Gastroesophageal sphincter (tissue), 4 donors: ENCODE data around the gene CDC45. TPM values are rescaled to one million over a fixed set of nuclear protein-coding genes. Genes with fewer than 3 reads are reported as not detected.
"Not testable (repeated sequence)": the region's sequence is repeated elsewhere in the genome, so short reads cannot be mapped to it uniquely, and the experiment has no call there.

Source experiments
- ATAC-seq: fragments of 150-250 bp; one replicate; pipeline ENCODE4 v1.9.1; 2016; ENCODE audit warnings: mild to moderate bottlenecking, moderate library complexity
- H3K27ac ChIP-seq, 4 donors: fragments of 200-600 bp; sonication (generic) in 3 of 4; 1 replicate in 3 of 4; 2 replicates in 1 of 4; pipeline ENCODE4 v1.5.1; 2016 to 2019
- H3K27me3 ChIP-seq: fragments of 200-600 bp; sonication (generic); one replicate; pipeline ENCODE4 v1.5.1; 2019
- H3K36me3 ChIP-seq, 2 donors: fragments of 200-600 bp; sonication (generic); one replicate each; pipeline ENCODE4 v1.5.1; 2019; ENCODE audit warnings: control low read depth in 1 of 2
- H3K4me1 ChIP-seq, 3 donors: fragments of 200-600 bp; sonication (generic); 1 replicate in 2 of 3; 2 replicates in 1 of 3; pipeline ENCODE4 v1.5.1; 2016 to 2019; ENCODE audit warnings: control low read depth in 2 of 3
- H3K4me3 ChIP-seq, 2 donors: fragments of 200-600 bp; sonication (generic); one replicate each; pipeline ENCODE4 v1.5.1; 2019; ENCODE audit warnings: mild to moderate bottlenecking in 1 of 2, moderate library complexity in 1 of 2
- H3K9me3 ChIP-seq, 3 donors: fragments of 200-600 bp; sonication (generic); one replicate each; pipeline ENCODE4 v1.5.1; 2017 to 2019; ENCODE audit warnings: control low read depth in 2 of 3
- CTCF ChIP-seq, 4 experiments: fragments of 200-600 bp in 2 of 4; fragments of 450-650 bp in 2 of 4; sonication (generic) in 1 of 4; IDR thresholded peaks; one replicate each; pipeline ENCODE4 v1.5.1; 2017 to 2019; ENCODE audit warnings: antibody characterized with exemption in 4 of 4, mild to moderate bottlenecking in 2 of 4, moderate library complexity in 2 of 4
- EP300 ChIP-seq: sonication (generic); formaldehyde crosslinking; IDR thresholded peaks from one replicate; pipeline ENCODE4 v1.6.1; 2017; ENCODE audit warnings: antibody characterized with exemption, mild to moderate bottlenecking
- POLR2A ChIP-seq, 2 donors: fragments of 450-650 bp; IDR thresholded peaks; one replicate each; pipeline ENCODE4 v1.6.1; 2017; ENCODE audit warnings: antibody characterized with exemption in 2 of 2, mild to moderate bottlenecking in 2 of 2, moderate library complexity in 1 of 2
- POLR2AphosphoS5 ChIP-seq: sonication (generic); formaldehyde crosslinking; IDR thresholded peaks from one replicate; pipeline ENCODE4 v1.6.1; 2017; ENCODE audit warnings: antibody characterized with exemption
- WGBS, 2 donors: methylation state at CpG; one replicate each; pipeline ENCODE4 v1.1.5; 2018; ENCODE audit warnings: low coverage in 1 of 2; 5-methylcytosine and 5-hydroxymethylcytosine counted together
- total RNA-seq, 4 donors: library from RNA; depleted of rRNA; stranded (reverse); fragments of >200 nt; gene quantifications; one replicate each; pipeline ENCODE4 v1.1.0, GENCODE V29; 2016

CDC45 gene
- total RNA-seq, 4 donors from 2014 or later = 2.1 TPM; not detected in 3

- Histone ChIP-seq H3K27ac (no peak overlapping the region), H3K4me3 (no peak overlapping the region), H3K4me1 (no peaks in the 10 kb centered on the region), H3K9me3 (no peaks in the 10 kb centered on the region), H3K27me3 (peaks cover 21% of the 10 kb centered on the region), H3K36me3 (no peaks in the 10 kb centered on the region)
- WGBS, 2 donors = 52 to 80% methylated on average over 2 to 6 of the region's 16 CpGs
- peak; percentile 74 for ATAC-seq
- TF ChIP-seq EP300 (no peak), POLR2A (IDR thresholded peaks at IDR 0.05) (no peak), CTCF (IDR thresholded peaks at IDR 0.05) (no peak), POLR2AphosphoS5 (no peak)
Measured at GRCh38 chr22:19543970-19544708, 64.4 kb downstream of the CDC45 start.

GRCh38 chr22:19545935-19546207 is 66.2 kb downstream of the CDC45 start:
- H3K9me3 ChIP-seq = no peaks in the 10 kb centered on the region
- 77 to 85% methylated on average over 5 of the region's 5 CpGs for WGBS, 2 donors

GRCh38 chr22:19546680-19547079 is 67.0 kb downstream of the CDC45 start:
- Histone ChIP-seq H3K27me3 (peaks cover 21% of the 10 kb centered on the region), H3K4me3 (no peak overlapping the region), H3K27ac (no peak overlapping the region), H3K36me3 (no peaks in the 10 kb centered on the region), H3K9me3 (no peaks in the 10 kb centered on the region), H3K4me1 (no peaks in the 10 kb centered on the region)
- ATAC-seq = no peak
- no peak for TF ChIP-seq POLR2A (IDR thresholded peaks at IDR 0.05)
- TF ChIP-seq EP300 = no peak
- no peak for TF ChIP-seq POLR2AphosphoS5
- TF ChIP-seq CTCF (IDR thresholded peaks at IDR 0.05) = no peak
- WGBS, 2 donors = 68 to 69% methylated on average over 5 to 6 of the region's 6 CpGs

More at GRCh38 chr22:19545935-19546207, 66.2 kb downstream of the CDC45 start:
- Histone ChIP-seq H3K27me3 (peaks cover 21% of the 10 kb centered on the region), H3K27ac (no peak overlapping the region), H3K4me1 (no peaks in the 10 kb centered on the region), H3K4me3 (no peak overlapping the region), H3K36me3 (no peaks in the 10 kb centered on the region)
- TF ChIP-seq CTCF (IDR thresholded peaks at IDR 0.05) (no peak), POLR2AphosphoS5 (no peak), POLR2A (IDR thresholded peaks at IDR 0.05) (no peak), EP300 (no peak)
- no peak for ATAC-seq

- TF ChIP-seq EP300 (no peak), POLR2AphosphoS5 (no peak), POLR2A (IDR thresholded peaks at IDR 0.05) (no peak), CTCF (IDR thresholded peaks at IDR 0.05) (no peak)
- Histone ChIP-seq H3K4me3 (no peak overlapping the region), H3K36me3 (no peaks in the 10 kb centered on the region), H3K9me3 (peaks cover 0 to 6% (median 0%) of the 10 kb centered on the region in 3 donors), H3K4me1 (no peaks in the 10 kb centered on the region), H3K27ac (no peak overlapping the region), H3K27me3 (peaks cover 21% of the 10 kb centered on the region)
- 90 to 100% methylated on average over 2 to 8 of the region's 8 CpGs for WGBS, 2 donors
- ATAC-seq = no peak
Measured at GRCh38 chr22:19547620-19548019, 67.9 kb downstream of the CDC45 start.

GRCh38 chr22:19548427-19548826 is 68.7 kb downstream of the CDC45 start:
- H3K27ac ChIP-seq, ATAC-seq, H3K4me3 ChIP-seq, H3K36me3 ChIP-seq, H3K4me1 ChIP-seq: not testable (repeated sequence)
- WGBS, 2 donors = 100% methylated on average over 1 to 3 of the region's 5 CpGs
- Histone ChIP-seq H3K9me3 (peaks cover 0 to 14% (median 0%) of the 10 kb centered on the region in 3 donors), H3K27me3 (peaks cover 26% of the 10 kb centered on the region)
